HG03457 (cell line): ENCODE results near the gene PEMT.

ENCODE experiments used
- ATAC-seq: cut with Tn5 transposase; IDR thresholded peaks from one replicate; pipeline ENCODE4 v1.9.1; 2021; ENCODE audit warnings: moderate number of reproducible peaks; ENCODE audit not compliant: unreplicated experiment

PEMT gene

DNA sequence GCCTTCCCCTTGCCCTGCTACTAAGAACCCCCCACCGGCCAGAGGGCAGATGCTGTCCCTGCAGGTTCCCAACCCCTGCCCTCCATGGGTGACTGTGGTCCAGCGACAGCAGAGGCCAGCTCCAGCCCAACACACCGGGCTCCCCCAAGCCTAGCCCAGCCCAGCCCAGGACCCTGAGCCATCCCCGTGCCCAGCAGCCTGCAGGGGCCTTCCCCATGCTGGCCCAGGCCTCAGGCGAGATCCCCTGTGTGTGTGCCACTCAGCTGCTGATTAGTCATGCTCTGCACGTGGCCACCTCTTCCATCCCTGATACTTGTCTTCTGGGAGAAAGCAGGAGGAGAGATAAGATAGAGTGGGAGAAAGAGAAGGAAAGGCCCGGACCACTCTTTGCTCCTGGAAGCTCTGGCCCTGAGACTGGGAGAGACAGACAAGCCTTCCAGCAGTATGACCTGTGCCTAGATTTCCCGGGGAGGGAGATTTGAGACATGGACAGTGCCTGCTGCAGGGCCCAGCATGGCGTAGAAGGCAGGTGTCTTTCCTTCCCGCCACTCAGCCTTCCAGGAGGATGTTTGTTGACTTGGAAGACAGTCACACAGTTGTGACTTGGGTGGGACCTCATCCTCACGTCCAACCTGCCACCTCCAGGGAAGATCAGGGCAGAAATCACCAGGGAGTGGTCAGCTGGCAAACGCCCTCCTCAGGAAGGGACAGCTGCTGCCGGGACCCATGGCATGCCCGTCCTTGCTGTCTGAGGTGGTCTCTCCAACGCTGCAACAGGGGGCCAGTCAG, 54.0 kb downstream of the PEMT start:
- no peak for ATAC-seq

DNA sequence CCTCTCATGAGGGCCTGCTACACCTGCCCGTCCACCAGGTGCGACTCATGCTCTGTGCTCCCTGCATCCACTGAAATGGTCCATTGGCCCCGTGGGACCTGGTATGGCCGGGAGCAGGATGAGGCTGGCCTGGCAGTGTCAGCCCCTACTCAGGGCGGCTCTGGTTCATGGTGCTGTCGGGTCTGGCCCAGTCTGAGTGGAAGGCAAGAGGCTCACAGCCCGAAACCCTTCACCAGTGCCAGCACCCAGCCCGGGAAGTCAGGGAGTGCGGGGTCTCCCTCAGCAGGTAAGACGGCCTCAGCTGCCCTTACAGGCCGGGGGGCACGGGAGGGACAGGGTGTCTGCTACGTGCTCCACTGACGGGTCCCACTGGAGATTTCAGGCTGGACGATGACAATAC, 54.8 kb downstream of the PEMT start:
- no peak for ATAC-seq

DNA sequence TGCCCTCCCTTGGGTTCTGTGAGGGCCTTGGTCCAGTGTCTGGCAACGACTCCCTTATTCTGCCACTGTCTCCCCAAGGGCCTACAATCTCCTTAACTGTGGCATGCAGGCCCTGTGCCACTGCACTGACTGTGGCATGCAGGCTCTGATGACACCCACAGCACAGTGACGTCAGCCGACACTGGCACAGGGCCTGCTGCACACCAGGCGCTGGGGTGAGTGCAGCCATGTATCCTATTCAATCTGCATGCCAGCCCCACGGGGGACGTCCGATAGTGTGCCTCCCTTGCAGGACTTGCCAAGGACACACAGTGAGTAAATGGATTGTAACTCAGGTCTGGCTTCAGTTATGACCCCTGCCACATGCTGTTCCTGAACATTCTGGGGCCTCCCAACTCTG, 55.6 kb downstream of the PEMT start:
- ATAC-seq: no peak

DNA sequence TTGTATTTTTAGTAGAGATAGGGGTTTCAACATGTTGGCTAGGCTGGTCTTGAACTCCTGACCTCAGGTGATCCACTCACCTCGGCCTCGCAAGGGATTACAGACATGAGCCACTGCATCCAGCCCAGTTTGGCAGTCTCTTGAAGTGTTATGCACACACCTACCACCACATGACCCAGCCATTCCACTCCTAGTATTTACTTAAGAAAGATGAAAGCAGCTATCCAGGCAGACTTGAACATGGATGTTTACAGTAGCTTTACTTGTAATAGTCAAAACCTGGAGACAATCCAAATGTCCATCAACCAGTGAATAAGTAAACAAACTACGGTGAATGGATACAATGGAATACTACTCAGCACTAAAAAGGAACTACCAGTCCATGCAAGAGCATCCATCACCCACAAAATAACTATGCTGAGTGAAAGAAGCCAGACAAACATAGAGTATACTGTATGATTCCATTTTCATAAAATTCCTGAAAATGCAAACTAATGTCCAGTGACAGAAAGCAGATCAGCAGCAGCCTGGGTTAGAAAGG, 57.5 kb downstream of the PEMT start:
- ATAC-seq: no peak

DNA sequence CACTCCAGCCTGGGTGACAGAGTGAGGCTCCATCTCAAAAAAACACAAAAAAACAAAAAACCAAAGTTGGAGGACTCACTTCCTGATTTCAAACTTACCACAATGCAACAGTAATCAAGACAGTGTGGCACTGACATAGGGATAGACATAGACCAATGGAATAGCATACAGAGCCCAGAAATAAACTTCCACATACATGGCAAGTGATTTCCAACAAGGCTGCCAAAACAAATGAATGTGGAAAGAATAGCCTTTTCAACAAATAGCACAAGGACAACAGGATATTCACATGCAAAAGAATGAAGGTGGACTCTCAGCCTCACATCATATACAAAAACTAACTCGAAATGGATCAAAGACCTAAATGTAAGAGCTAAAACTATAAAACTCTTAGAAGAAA, 58.5 kb downstream of the PEMT start:
- no peak for ATAC-seq

DNA sequence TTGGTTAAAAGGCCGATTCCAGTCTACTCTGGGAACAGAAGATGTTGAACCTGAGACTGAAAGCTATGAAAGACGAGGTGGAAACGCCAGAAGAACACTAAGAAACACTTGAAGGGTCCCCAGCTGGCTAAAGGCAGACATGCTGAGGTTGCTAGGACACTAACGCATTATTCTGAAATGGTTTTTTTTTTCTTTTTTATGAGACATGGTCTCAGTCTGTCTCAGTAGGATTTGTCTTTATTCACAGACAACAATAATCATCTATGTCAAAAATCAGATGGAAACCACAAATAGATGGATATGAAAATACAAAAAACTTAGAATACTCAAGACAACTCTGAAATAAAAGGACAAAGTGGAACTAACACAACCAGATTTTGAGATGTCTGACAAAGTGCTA, 60.4 kb downstream of the PEMT start:
- ATAC-seq: no peak

DNA sequence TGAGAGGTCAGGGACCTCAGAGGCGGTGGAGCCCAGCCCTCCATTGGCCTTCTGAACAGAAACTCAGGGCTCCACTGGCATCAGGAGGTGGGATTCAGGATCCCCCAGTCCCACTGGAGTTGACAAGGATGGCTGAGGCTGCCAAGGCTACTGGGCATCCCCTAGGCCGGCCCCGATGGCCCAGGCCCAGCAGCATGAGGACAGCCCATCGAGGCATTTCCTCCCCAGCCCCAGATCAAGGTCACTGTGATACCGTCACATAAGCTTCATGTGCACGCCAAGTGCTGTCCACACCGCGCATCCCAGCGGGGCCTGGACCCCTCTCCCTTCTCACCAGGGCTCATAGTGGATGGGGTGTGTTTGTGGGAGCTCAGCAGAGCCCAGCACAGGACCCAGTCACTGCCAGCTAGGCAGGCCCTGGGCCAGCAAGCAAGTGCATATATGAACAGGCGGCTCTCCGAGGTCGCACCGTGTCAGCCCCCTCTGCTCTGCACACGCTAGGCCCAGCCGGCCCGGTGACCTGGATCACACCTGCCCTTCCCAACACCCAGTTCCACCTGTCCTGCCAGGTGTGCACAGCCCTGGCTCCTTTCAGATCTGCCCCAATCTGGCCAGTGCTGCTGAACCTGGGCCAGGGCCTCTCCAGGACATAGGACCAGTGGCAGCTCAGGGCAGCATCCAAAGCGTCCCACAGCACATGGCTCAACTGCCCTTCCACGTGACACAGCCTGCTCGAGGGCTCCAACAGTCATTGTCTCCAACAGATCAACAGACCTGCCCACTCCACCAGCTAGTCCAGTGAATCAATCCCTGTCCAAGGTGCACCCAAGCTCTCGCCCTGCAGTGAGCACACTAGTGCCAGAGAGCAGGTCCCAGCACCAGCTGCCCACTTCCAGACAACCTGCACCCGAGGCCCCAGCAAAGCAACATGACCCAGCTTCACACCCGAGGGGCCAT, 62.5 kb downstream of the PEMT start:
- no peak for ATAC-seq

DNA sequence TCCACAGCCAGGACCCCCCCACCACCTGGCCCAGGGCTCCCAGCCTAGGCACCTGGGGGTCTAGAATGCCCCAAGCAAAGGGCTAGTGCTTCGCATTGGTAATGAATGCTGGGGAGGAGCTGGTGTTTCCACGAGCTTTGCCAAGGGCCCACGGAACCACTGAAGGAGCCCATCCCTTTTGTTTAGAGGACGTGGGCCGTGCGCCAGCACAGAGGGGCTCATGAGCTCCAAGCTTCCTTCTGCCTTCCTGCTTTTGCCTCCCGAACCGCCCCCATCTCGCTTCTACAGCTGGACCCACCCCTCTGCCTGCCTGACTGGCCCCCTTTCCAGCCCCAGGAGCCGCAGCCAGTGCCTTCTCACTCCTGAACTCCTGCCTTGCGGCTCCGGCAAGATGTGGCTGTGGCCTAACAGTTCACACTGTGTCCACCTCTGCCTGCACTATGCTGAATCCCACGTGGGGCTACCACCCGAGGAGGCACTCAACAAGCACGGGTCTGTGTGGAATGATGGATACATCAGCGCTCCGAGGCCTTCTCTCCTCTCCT, 63.5 kb downstream of the PEMT start:
- ATAC-seq: no peak

DNA sequence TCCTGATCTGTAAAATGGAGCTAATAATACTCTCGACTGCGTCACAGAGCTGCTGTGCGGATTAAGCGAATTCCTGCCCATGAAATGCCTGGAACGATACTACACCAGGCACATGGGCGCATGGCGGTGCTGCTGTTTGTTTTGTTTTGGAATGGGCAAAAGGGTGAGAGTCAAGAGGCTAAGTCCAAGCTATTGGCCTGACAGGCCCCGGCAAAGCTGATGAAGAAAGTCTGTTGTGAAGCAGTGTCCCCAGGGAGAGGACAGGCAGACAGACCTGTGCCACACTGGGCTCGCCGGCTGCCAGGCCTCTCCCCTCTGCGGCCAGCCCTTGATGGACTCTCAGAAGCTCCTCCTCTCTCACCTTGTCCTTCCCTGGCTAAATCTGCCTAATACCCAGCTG, 64.0 kb downstream of the PEMT start:
- ATAC-seq: no peak

DNA sequence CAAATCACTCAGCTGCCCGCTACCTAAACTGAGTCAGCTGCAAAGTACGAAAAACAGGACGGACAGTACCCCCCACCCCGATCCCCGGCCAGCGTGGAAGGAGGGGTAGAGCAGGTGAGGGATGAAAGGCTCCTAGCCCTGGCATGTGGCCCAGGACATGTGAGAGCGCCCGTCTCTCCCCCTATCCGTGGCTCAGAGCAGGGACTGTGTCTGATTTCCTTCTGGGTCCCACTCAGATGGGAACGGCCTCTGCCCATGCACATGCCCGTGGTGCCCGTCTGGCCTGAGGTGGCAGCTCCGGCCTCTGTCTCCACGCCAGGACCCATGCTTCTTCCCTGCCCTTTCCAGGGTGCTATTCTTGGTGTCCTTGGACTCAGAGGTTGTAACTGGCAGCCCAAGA, 65.1 kb downstream of the PEMT start:
- no peak for ATAC-seq

DNA sequence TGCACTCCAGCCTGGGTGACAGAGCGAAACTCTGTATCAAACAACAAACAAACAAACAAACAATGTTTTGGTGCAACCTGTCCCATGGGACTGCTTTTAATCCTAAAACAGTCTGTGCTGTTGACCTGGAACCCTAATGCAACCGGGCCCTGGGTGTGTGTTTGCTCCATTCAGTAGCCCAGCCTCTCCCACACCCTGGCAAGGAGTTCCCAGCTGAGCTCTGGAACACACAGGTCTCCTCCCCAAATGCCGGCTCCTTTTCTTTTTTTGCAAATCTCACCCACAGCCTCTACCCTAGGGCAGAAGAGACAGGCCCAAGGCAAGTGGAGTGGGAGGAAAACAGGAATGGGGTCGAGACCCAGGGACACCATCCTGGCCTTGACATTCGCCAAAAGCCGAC, 65.6 kb downstream of the PEMT start:
- no peak for ATAC-seq

DNA sequence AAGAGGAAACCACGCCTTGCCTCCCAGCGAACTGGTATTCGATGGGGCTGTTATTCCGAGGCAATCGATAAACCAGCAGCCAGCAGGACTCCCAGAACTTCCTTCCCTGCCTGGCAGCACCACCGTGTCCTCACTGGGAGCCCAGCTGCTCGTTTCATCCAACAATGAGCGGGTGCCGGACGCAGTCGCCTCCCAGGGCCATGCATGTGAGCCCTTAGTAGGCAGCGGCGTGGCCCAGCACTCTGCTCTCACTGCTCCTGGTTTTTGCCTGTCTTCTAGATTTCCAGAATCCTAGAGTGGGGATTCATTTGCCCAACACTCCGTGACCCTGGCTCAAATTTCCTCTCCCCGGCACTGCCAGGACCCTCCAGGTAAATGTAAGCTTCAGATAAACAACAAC, 66.2 kb downstream of the PEMT start:
- no peak for ATAC-seq

DNA sequence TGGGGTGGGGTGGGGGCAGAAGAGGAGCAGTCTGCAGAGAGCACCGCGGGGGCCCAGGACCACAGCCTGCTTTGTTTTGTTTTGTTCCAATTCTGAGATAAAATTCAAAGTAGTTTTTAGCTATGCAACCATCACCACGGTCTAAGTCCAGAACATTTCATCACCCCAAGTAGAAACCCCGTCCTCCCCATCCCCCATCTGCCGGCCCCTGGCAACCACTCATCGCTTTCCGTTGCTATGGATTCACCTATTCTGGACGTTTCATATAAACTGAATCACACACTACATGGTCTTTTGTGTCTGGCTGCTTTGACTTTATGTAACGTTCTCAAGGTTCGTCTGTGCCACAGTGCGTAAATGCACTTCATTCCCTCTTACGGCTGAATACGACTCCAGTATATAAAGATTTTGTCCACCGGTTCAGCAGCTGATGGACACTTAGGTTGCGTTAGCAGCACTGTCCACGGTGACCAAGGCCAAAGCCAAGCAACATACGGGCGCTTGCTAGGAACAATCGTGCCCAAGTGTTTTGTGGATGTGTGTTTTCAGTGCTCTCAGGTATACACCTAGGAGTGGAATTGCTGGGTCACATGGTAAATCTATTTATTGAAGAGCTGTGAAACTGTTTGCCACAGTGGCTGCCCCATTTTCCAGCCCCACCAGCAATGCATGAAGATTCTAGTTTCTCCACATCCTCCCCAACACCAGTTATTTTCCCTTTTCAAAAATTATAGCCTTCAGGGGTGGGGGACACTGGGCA, 67.6 kb downstream of the PEMT start:
- ATAC-seq: no peak

DNA sequence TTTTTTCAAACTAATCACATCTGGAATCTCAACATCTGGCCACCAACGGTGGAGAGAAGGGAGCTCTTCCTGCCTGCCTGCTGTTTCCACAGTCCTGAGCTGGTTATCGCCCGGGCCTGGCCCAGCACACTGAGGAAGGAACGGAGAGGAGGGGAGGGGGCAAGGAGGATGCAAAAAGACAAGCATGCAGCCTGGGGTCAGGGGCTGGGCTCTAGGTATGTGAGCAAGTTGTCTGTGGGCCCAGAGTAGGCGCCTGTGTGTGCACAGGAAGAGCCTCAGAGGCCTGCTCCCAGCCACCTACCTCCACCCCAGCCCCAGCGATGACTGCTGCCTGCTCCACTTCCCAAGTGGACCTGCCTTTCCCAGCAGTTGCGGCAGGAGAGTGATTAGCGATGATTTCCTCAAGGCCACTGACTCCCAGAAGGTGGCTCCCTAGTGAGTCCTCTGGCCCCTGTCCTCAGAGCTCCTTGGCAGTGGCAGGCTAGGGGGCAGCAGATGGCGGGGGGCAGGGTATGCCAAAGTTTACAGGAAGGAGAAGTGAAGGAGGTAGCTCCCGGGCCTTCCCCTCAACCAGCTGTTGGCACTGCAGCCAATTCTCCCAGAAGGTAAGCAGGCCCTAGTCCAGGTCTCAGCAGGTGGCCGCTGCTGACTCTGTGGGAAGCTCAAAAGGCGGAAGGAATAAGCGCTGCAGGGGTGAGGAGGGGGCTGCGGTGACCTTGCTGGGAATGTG, 68.3 kb downstream of the PEMT start:
- ATAC-seq: no peak

DNA sequence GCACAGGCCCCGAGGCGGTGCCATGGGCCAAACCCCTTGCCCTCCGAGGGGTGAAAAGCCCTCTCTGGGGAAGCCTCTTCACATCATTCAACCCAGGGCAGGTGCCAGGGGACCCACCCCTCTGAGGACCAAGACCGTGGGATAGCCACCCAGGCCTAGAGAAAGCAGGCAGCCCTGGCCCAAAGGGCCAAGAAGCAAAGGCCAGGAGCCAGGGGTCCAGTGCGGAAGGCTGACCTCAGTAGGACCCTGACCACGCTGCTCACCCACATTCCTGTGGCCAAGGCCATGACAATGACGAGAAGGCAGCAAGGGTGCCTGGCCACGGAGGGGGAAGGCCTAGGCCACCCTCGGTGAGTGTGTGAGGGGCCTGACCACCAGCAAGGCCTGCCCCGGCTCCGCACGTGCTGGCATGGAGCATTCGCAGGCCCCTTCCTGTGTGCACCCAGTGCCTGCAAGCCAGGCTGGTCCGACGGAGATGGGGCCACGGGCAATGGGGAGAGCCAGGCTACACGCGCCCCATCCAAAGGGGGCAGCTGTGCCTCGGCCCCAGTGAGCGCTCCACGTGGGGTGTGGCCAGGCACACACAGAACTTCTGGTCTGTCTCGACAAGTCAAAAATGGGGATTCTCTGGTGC, 70.8 kb downstream of the PEMT start:
- ATAC-seq: no peak

DNA sequence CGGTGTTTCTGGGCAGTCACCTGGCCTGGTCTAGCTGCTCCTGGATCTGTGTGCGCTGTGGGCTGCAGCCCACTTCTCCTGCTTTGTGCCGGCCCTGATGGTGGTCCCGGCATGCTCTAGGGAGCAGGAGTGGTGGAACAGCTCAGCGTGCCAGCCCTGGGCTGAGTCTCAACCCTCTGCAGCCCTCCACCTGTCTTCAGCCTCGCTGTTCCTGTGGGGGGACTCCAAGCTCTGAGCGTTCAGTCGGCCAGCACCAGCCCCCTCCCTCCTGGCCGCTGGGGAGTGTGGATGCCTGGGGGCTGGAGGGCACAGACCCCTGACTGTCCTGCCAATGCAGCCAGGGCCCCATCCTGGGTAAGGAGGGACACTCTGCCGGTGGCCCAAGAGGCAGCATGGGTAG, 71.6 kb downstream of the PEMT start:
- no peak for ATAC-seq

DNA sequence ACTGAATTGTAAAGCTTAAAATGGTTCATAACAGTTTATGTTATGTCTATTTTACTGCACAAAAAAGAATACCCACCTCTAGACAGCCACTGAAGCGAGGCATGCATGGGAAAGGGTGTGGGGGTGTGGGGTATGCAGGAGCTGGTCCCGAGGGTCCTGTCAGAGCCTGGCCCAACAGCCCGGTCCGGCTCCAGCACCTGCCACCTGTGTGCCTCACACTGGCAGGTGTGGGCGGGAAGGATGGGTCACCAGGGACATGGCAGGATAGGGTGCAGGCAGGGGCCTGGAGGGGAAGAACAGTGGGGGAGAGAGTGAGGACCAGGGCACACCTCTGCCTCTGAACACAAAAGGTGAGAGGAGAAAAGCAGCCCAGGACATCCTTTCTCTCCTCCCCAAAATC, 72.6 kb downstream of the PEMT start:
- no peak for ATAC-seq

DNA sequence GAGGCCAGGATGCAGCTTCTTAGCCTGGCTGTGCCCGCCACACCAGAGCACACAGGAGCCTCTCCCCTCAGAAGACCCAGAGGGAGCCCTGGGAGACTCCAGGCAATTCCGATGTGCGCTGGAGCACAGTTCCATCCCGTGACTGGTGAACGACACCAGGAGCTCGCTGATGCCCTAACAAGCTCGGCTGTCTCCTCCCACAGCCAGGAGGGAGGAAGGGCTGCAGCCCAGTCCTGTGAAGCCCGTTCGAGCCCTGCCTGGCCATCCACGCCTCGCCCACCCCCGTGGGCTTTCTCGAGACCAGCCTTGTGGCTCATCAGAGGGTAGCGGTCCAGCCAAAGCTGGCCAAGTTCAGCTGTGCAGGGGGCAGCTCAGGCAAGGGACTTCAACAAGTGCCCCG, 73.5 kb downstream of the PEMT start:
- ATAC-seq: no peak

DNA sequence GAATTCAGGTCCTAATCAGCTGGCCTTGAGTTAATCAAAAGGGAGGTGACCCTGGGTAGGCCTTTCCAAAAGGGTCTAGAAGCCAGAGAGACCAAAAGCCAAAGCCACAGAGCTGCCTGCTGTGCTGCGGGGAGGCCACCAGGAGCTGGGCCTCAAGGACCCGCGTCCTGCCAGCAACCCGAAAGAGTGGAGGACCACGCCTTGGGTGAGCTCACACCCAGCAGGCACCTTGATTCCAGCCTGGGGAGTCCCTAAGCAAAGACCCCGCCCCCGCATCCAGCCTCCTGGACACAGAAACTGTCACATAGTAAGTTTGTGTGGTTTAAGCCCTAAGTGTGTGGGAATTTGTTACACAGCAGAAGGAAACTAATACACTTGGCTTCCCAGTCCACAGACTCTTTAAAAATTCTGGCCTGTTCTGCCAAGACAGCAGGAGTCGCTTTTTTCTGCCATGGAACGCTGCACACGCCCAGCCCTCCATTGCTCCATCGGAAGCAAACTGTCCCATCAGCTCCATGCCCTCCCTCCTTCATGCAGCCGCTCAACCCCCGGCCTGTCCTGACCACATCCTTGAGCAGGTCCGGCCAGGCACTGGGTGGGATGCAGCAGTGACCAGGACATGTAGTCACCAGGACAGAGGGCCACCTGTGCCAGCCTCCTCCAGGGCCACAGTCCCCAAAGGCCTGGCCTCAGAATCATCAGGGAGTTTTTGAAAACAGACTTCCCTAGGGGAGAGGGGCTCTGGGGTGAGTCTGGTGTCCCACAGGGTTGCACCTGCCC, 74.4 kb downstream of the PEMT start:
- ATAC-seq: no peak
